T-helper 1 cell (primary cell): ENCODE measurements around the gene DYRK1A.

ENCODE experiments used
- DNase-seq, 5 donors: peaks; one replicate each; pipeline ENCODE4 v3.0.0-alpha.2; 2012 to 2020

Gene DYRK1A

GRCh38 chr21:37568916-37569315 is 202.3 kb downstream of the DYRK1A start:
- DNase-seq = no peak

DNA sequence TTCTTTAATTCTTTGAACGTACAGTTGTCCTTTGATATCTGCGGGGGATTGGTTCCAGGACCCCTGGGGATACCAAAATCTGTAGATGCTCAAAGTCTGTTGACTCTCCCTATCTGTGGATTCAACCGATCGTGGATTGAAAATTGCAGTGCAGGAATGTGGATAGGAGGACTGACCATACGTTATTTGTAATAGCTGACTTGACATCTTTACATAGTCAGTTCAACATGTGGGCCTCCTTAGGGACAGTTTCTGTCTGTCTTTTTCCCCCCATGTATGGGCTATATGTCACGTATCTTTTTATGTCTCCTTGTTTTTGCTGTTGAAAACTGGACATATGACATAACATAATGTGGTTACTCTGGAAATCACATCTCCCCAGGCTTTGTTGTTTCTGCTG is 204.9 kb downstream of the DYRK1A start:
- no peak for DNase-seq

- no peak for DNase-seq
Observed at GRCh38 chr21:37574316-37574715, 207.7 kb downstream of the DYRK1A start.

DNA sequence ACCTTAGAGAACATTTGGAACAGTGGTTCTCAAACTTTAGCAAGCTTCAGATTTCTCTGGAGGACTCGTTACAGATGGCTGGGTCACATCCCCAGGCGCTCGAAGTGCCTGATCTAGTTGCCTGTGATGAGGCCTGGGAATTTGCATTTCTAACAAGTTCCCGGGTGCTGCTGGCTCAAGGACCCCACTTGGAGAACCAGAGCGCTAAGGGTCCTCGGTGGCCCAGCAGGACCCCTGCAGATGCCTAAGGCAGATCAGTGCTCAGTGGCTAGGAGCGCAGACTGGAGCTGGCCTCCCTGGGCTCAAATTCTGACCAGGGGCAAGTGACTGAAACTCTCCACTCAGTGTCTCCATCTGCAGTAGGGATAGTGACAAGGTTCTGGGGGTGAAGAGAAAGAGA is 208.2 kb downstream of the DYRK1A start:
- no peak for DNase-seq

DNA sequence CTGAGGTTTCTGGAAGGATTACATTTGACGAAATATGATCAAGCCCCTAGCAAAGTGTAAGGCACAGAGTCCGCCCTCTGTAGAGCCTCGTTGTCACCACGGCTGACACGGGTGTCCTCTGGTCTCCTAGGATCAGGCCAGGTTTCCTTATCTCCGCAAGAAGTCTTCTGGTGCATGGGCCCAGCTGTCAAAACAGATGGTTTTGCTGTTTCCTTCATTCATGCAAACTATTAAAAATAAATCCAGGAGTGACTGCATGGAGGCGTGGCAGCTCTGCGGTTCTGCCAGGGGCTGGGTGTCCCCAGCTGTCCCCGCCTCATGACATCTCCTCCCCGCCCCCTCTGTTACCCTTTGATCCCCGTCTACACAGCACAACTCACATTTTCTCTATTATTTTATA is 209.0 kb downstream of the DYRK1A start:
- no peak for DNase-seq
